GM23338 (cell line): ENCODE measurements around the gene KCNAB2. TPM values are rescaled to one million over a fixed set of nuclear protein-coding genes. Genes with fewer than 3 reads are reported as not detected.

Experiments used
- ATAC-seq: fragments of 200-7000 bp; cut with Tn5 transposase; 3 replicates; pipeline ENCODE4 v1.9.1; 2020
- DNase-seq: peaks from one replicate; pipeline ENCODE4 v3.0.0-alpha.2; 2015; ENCODE audit warnings: low spot score
- H2AFZ ChIP-seq: fragments of 200-600 bp; sonication (generic); 2 replicates; pipeline ENCODE4 v1.8.0; 2016; ENCODE audit warnings: antibody characterized with exemption, mild to moderate bottlenecking, moderate library complexity
- H3F3A ChIP-seq: fragments of 200-600 bp; sonication (generic); replicated peaks from 2 replicates; pipeline ENCODE4 v1.8.0; 2017; ENCODE audit warnings: antibody characterized with exemption, mixed run types, low read depth
- H3K27ac ChIP-seq: fragments of 200-600 bp; sonication (generic); 2 replicates; pipeline ENCODE4 v1.6.1; 2016; ENCODE audit warnings: low read depth
- H3K27me3 ChIP-seq: fragments of 200-600 bp; sonication (generic); 2 replicates; pipeline ENCODE4 v1.8.0; 2016; ENCODE audit warnings: mild to moderate bottlenecking, mixed run types, moderate library complexity; ENCODE audit not compliant: insufficient read depth
- H3K36me3 ChIP-seq: fragments of 200-600 bp; sonication (generic); 2 replicates; pipeline ENCODE4 v1.8.0; 2016; ENCODE audit warnings: mild to moderate bottlenecking; ENCODE audit not compliant: insufficient read depth
- H3K4me1 ChIP-seq: fragments of 200-600 bp; sonication (generic); 2 replicates; pipeline ENCODE4 v1.8.0; 2016; ENCODE audit warnings: mild to moderate bottlenecking, moderate library complexity; ENCODE audit not compliant: insufficient read depth
- H3K4me2 ChIP-seq: fragments of 200-600 bp; sonication (generic); 2 replicates; pipeline ENCODE4 v1.7.1; 2017; ENCODE audit warnings: mixed run types
- H3K4me3 ChIP-seq: fragments of 200-600 bp; sonication (generic); 2 replicates; pipeline ENCODE4 v1.6.1; 2016; ENCODE audit warnings: mixed run types
- H3K79me2 ChIP-seq: fragments of 200-600 bp; sonication (generic); replicated peaks from 2 replicates; pipeline ENCODE4 v1.8.0; 2017; ENCODE audit warnings: mild to moderate bottlenecking; ENCODE audit not compliant: insufficient read depth
- H3K9me2 ChIP-seq: fragments of 200-600 bp; sonication (generic); 2 replicates; pipeline ENCODE4 v1.8.0; 2017; ENCODE audit not compliant: insufficient read depth
- H4K20me1 ChIP-seq: fragments of 200-600 bp; sonication (generic); replicated peaks from 2 replicates; pipeline ENCODE4 v1.8.0; 2017; ENCODE audit warnings: mild to moderate bottlenecking; ENCODE audit not compliant: insufficient read depth
- H3K27ac Mint-ChIP-seq: 2 replicates; pipeline ENCODE4 v1.8.0; 2020; ENCODE audit warnings: inconsistent platforms, mild to moderate bottlenecking, moderate library complexity, mixed read lengths
- H3K27me3 Mint-ChIP-seq: 3 replicates; pipeline ENCODE4 v1.8.0; 2022; ENCODE audit warnings: low read depth, mild to moderate bottlenecking, moderate library complexity, mixed read lengths, inconsistent platforms; ENCODE audit not compliant: insufficient read depth, poor library complexity
- H3K36me3 Mint-ChIP-seq: 3 replicates; pipeline ENCODE4 v1.8.0; 2021; ENCODE audit warnings: low read depth, mild to moderate bottlenecking, inconsistent platforms, moderate library complexity, mixed read lengths
- H3K4me1 Mint-ChIP-seq: 3 replicates; pipeline ENCODE4 v1.8.0; 2020; ENCODE audit warnings: mild to moderate bottlenecking, inconsistent platforms, mixed read lengths
- H3K4me3 Mint-ChIP-seq: 3 replicates; pipeline ENCODE4 v1.8.0; 2021; ENCODE audit warnings: moderate library complexity, mild to moderate bottlenecking, inconsistent platforms, mixed read lengths
- H3K9me3 Mint-ChIP-seq: 3 replicates; pipeline ENCODE4 v1.8.0; 2020; ENCODE audit warnings: moderate library complexity, mild to moderate bottlenecking, inconsistent platforms, mixed read lengths
- CTCF ChIP-seq, 2 experiments: fragments of 200-600 bp in 1 of 2; sonication (generic) in 1 of 2; conservative IDR thresholded peaks; 2 replicates each; pipeline versions ENCODE4 v1.5.1 to v1.6.1; 2016 to 2017; ENCODE audit warnings: antibody characterized with exemption in 2 of 2, low read depth in 2 of 2, mild to moderate bottlenecking in 2 of 2, moderate library complexity in 1 of 2
- ETS1 ChIP-seq: IDR thresholded peaks from 2 replicates; pipeline ENCODE4 v1.6.1; 2016; ENCODE audit warnings: antibody characterized with exemption
- EZH2 ChIP-seq: fragments of 200-600 bp; sonication (generic); IDR thresholded peaks from one replicate; pipeline ENCODE4 v1.8.0; 2017; ENCODE audit warnings: antibody characterized with exemption, mild to moderate bottlenecking, low read depth; ENCODE audit not compliant: unreplicated experiment
- EZH2phosphoT487 ChIP-seq: fragments of 200-600 bp; sonication (generic); IDR thresholded peaks from one replicate; pipeline ENCODE4 v1.8.1; 2018; ENCODE audit warnings: antibody characterized with exemption; ENCODE audit not compliant: unreplicated experiment
- JUNB ChIP-seq: IDR thresholded peaks from one replicate; pipeline ENCODE4 v1.6.1; 2016; ENCODE audit warnings: antibody characterized with exemption; ENCODE audit not compliant: unreplicated experiment
- NANOG ChIP-seq: IDR thresholded peaks from 2 replicates; pipeline ENCODE4 v1.6.1; 2016; ENCODE audit warnings: antibody characterized with exemption, borderline replicate concordance
- POLR2AphosphoS5 ChIP-seq: IDR thresholded peaks from 2 replicates; pipeline ENCODE4 v1.6.1; 2016; ENCODE audit warnings: antibody characterized with exemption, low read depth
- REST ChIP-seq: IDR thresholded peaks from one replicate; pipeline ENCODE4 v1.6.1; 2018; ENCODE audit warnings: antibody characterized with exemption; ENCODE audit not compliant: unreplicated experiment
- STAT1 ChIP-seq: IDR thresholded peaks from one replicate; pipeline ENCODE4 v1.6.1; 2016; ENCODE audit warnings: antibody characterized with exemption; ENCODE audit not compliant: unreplicated experiment
- ZNF114 ChIP-seq: fragments of 250-450 bp; sonication (Bioruptor Pico); IDR thresholded peaks from 2 replicates; pipeline ENCODE4 v1.5.0; 2020; ENCODE audit warnings: mild to moderate bottlenecking, moderate library complexity
- ZNF331 ChIP-seq: fragments of 250-450 bp; sonication (Bioruptor Pico); IDR thresholded peaks from 2 replicates; pipeline ENCODE4 v1.5.0; 2020; ENCODE audit warnings: low read depth, mild to moderate bottlenecking, moderate library complexity
- polyA plus RNA-seq: library from polyadenylated mRNA; unstranded; fragments of >200 nt; fragmentation: Nextera tagmentation; extraction: Ambion mirVana; gene quantifications from 2 replicates; pipeline ENCODE4 v1.2.1, GENCODE V29; 2016
- total RNA-seq: library from RNA; depleted of rRNA; stranded (reverse); fragments of >200 nt; shearing (Covaris generic); gene quantifications from 2 replicates; pipeline ENCODE4 v1.2.3, GENCODE V29; 2014

KCNAB2 gene
- total and polyA plus RNA-seq, 2 experiments from 2014 or later, result 3.0 to 3.7 TPM

GRCh38 chr1:6069573-6069972 lies 23.9 kb downstream of the KCNAB2 start:
- Mint-ChIP-seq H3K4me3 (no peak overlapping the region), H3K4me1 (no peaks in the 10 kb centered on the region), H3K36me3 (no peaks in the 10 kb centered on the region), H3K27ac (peak overlapping the region; percentile 56; the same call in 1 of the 2 replicates), H3K27me3 (peaks cover 4% of the 10 kb centered on the region), H3K9me3 (no peaks in the 10 kb centered on the region)
- no peaks in the 10 kb centered on the region for H3K9me2 ChIP-seq
- ATAC-seq (no peak), DNase-seq (no peak)
- no peak overlapping the region for H3K4me3 ChIP-seq
- H3K27me3 ChIP-seq, result no peaks in the 10 kb centered on the region
- H3F3A ChIP-seq, result no peaks in the 10 kb centered on the region
- no peak overlapping the region for H3K27ac ChIP-seq
- no peaks in the 10 kb centered on the region for H3K79me2 ChIP-seq
- H4K20me1 ChIP-seq, result no peaks in the 10 kb centered on the region
- no peaks in the 10 kb centered on the region for H3K4me1 ChIP-seq
- no peak overlapping the region for H2AFZ ChIP-seq
- H3K4me2 ChIP-seq, result no peak overlapping the region
- TF ChIP-seq EZH2 (no peak), POLR2AphosphoS5 (no peak), EZH2phosphoT487 (no peak), JUNB (no peak), ZNF331 (CRISPR knock-in tag) (no peak), ZNF114 (no peak)
- H3K36me3 ChIP-seq, result no peaks in the 10 kb centered on the region

- H3K4me1 Mint-ChIP-seq, result no peaks in the 10 kb centered on the region
- DNase-seq (no peak), ATAC-seq (no peak)
- Histone ChIP-seq H3K79me2 (no peaks in the 10 kb centered on the region), H3K4me2 (no peak overlapping the region), H3K27ac (no peak overlapping the region), H3K4me3 (no peak overlapping the region), H4K20me1 (no peaks in the 10 kb centered on the region), H3K27me3 (no peaks in the 10 kb centered on the region), H2AFZ (no peak overlapping the region), H3F3A (no peaks in the 10 kb centered on the region), H3K4me1 (no peaks in the 10 kb centered on the region), H3K36me3 (no peaks in the 10 kb centered on the region), H3K9me2 (no peaks in the 10 kb centered on the region)
- H3K27me3 Mint-ChIP-seq, result peaks cover 4% of the 10 kb centered on the region
- no peak overlapping the region for H3K27ac Mint-ChIP-seq
- H3K36me3 Mint-ChIP-seq, result no peaks in the 10 kb centered on the region
- H3K4me3 Mint-ChIP-seq, result no peak overlapping the region
- H3K9me3 Mint-ChIP-seq, result no peaks in the 10 kb centered on the region
- no peak for TF ChIP-seq REST
- no peak for TF ChIP-seq ZNF331 (CRISPR knock-in tag)
- no peak for TF ChIP-seq NANOG
- no peak for TF ChIP-seq STAT1
- no peak for TF ChIP-seq ZNF114
- TF ChIP-seq EZH2phosphoT487, result no peak
- no peak for TF ChIP-seq ETS1
- no peak for TF ChIP-seq CTCF (conservative IDR thresholded peaks at IDR 0.05; ENCODE audit: low read depth in 2 of 2)
- TF ChIP-seq POLR2AphosphoS5, result no peak
- TF ChIP-seq JUNB, result no peak
Measured at GRCh38 chr1:6070450-6070974, 24.8 kb downstream of the KCNAB2 start.
